Activated CD8-positive, alpha-beta memory T cell treated with anti-CD3 and anti-CD28 coated beads, Interleukin-2, amount 50 U/mL, for 24 hours (primary cell): ENCODE data around the gene SPATS2.
"Not testable (repeated sequence)": the region's sequence is repeated elsewhere in the genome, so short reads cannot be mapped to it uniquely, and the experiment has no call there.

Source experiments
- DNase-seq: peaks from one replicate; pipeline ENCODE4 v3.0.0-alpha.2; 2020; ENCODE audit errors: extremely low read depth

SPATS2 gene

GRCh38 chr12:49410818-49411217 lies 43.6 kb downstream of the SPATS2 start:
- DNase-seq: no peak

- no peak for DNase-seq
Observed at GRCh38 chr12:49413010-49413409, 45.7 kb downstream of the SPATS2 start.

GRCh38 chr12:49413796-49414195 lies 46.5 kb downstream of the SPATS2 start:
- no peak for DNase-seq

GRCh38 chr12:49414364-49414763 lies 47.1 kb downstream of the SPATS2 start:
- no peak for DNase-seq

GRCh38 chr12:49415521-49415970 lies 48.3 kb downstream of the SPATS2 start:
- no peak for DNase-seq

GRCh38 chr12:49416892-49417291 lies 49.6 kb downstream of the SPATS2 start:
- DNase-seq: no peak

- no peak for DNase-seq
Observed at GRCh38 chr12:49417558-49417957, 50.3 kb downstream of the SPATS2 start.

- no peak for DNase-seq
Observed at GRCh38 chr12:49420556-49420955, 53.3 kb downstream of the SPATS2 start.

GRCh38 chr12:49422114-49422513 lies 54.9 kb downstream of the SPATS2 start:
- DNase-seq: no peak

GRCh38 chr12:49428793-49429192 lies 61.5 kb downstream of the SPATS2 start:
- no peak for DNase-seq

- no peak for DNase-seq
Observed at GRCh38 chr12:49432616-49433015, 65.4 kb downstream of the SPATS2 start.

GRCh38 chr12:49436799-49437198 lies 69.5 kb downstream of the SPATS2 start:
- DNase-seq: not testable (repeated sequence)

- no peak for DNase-seq
Observed at GRCh38 chr12:49439042-49439441, 71.8 kb downstream of the SPATS2 start.

- DNase-seq: no peak
Observed at GRCh38 chr12:49440035-49440434, 72.8 kb downstream of the SPATS2 start.

- DNase-seq: no peak
Observed at GRCh38 chr12:49442915-49443314, 75.7 kb downstream of the SPATS2 start.

GRCh38 chr12:49446571-49446970 lies 79.3 kb downstream of the SPATS2 start:
- no peak for DNase-seq

GRCh38 chr12:49448858-49449257 lies 81.6 kb downstream of the SPATS2 start:
- no peak for DNase-seq

- DNase-seq: no peak
Observed at GRCh38 chr12:49451468-49452259, 84.4 kb downstream of the SPATS2 start.

- DNase-seq: no peak
Observed at GRCh38 chr12:49455501-49455900, 88.2 kb downstream of the SPATS2 start.

GRCh38 chr12:49456131-49456679 lies 88.9 kb downstream of the SPATS2 start:
- DNase-seq: no peak

- no peak for DNase-seq
Observed at GRCh38 chr12:49458816-49459215, 91.6 kb downstream of the SPATS2 start.

GRCh38 chr12:49461221-49461620 lies 94.0 kb downstream of the SPATS2 start:
- DNase-seq: no peak

GRCh38 chr12:49462083-49462744 lies 95.0 kb downstream of the SPATS2 start:
- no peak for DNase-seq
